ENCODE measurements around the gene ELK3. TPM values are rescaled to one million over a fixed set of nuclear protein-coding genes. Genes with fewer than 3 reads are reported as not detected.
A peak's percentile ranks its signal among the peaks of the same experiment; 100 is the strongest.

Gene ELK3
- total RNA-seq, 1 experiment from 2014 or later: 52.5 TPM

DNA sequence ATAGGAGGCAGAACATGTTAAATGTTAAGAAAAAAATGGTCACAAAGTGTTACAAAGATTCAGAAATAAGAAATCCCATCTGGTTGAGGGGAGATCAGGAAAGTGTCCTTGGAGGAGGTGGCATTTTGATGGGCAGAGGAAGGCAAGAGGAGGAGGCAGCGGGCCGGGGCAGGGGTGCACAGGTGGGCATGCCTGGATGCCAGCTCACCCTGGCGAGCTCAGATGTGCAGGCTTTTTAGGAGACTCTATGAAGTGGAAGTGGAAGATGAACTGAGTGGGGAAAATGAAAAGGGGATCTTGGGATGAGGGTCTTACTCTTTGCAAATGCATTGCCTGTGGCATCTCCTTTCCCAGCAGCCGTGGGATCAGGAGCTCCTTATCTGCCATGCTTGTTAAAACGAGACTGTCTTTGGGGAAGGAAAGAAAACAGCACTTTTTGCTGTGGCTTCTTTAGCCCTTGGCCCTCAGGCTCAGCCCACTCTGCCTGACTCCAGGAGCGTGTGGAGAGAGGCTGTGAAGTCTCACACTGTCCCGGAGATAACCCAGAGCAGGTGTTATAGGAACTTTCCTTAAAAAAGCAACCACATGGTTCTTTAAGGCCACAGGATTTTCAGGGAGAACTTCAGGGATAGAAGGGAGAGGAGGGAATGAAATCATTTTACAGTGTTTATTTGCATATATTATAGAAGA lies 62.6 kb downstream of the ELK3 start:
- no peak for DNase-seq (ENCODE audit: low read depth)

DNA sequence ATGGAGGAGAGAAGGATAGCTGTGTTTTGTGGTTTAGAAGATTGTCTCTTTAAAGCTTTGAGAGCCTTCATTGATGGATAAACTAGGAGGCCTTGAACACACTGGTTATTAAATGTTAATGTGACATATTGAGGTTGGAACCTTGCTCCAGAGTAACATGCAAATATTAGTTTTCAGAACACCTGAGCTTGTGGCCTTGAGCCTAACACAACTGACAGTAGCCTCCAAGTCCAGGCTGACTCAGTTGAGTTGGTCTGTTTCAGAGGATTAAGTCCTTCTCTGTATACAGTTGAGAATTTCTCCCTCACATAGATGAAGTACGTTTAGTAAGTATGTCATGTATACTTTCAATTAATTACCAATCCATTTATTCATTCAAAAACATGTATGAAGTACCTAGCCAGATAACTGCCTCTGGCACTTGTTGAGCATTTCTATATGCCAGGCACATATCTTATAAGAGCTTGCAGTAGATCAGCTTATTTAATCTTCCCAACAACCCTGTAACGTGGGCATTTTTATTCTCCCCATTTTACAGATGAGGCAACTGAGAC lies 63.5 kb downstream of the ELK3 start:
- DNase-seq (ENCODE audit: low read depth): no peak

DNA sequence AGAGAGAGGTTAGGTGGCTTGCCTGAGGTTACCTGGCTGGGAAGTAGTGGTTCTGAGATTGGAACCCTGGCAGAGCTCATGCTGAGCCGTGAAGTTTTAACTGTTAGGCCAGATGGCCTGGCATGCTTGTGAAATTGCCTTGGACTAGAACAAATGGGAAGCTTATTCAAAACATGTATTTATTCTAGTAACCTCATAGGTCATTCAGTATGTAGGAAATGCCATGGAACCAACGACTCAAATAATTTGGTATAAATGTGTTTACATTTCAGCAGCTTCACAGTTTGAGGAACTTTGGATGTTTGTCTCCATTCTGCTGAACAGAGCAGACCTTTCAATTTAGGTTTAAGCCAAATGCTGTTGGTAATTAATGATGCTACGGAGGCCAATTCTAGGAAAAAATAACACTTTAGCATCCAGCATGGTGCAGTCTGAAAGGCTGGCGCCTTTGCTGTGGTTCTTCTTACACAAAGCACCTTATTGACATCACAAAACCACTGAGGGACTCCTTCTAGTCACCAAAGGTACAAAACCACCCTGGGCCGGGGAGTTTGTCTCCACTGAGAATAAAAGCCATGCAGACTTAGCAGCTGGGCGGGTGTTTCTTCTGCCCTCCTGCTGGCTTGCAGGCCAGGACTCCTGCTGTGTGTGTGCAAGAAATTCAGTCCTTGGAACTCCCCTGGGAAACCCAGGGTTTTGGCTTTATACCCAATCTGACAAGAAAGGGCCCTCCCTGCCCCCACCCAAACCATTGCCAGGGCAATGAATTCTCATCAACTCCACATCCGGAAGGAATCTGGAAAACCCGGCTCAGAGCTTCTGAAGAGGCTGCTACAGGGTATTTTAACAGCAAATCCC lies 64.2 kb downstream of the ELK3 start:
- peak; percentile 29 for DNase-seq (ENCODE audit: low read depth)

DNA sequence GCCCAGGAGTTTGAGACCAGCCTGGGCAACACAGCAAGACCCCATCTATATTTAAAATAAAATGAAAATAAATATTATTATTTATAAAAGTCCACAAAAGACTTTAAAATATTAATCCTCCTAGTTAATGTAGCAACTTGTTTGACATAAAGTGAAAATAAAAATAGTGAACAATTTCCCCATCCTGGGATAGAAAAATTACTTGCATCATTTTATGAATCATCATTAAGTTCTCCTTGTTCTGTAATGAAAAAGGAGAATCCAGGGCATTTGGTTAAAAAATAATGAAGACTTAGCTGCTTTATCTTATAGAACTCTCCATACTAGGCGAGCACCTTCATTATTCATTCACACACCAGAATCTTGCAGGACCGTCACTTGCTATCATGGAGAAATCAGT lies 66.1 kb downstream of the ELK3 start:
- no peak for DNase-seq (ENCODE audit: low read depth)

DNA sequence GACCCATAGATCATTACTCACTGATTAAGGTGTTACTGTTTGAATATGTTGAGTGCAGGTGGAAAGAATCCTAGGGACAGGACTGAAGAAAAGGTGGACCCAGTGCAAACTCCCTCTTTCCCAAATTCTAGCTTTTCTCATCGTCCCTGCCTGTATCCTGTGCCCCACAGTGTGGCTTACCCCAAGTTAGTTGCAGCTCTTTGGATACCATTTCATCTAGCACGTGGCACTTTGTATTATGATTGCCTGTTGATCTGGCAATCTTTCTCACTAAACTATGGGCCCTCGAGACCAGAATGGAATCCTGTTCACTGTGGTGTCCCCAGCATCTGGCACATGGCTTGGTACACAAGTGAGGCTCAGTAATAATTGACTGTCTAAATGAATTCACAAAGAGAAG lies 66.5 kb downstream of the ELK3 start:
- DNase-seq (ENCODE audit: low read depth): no peak

DNA sequence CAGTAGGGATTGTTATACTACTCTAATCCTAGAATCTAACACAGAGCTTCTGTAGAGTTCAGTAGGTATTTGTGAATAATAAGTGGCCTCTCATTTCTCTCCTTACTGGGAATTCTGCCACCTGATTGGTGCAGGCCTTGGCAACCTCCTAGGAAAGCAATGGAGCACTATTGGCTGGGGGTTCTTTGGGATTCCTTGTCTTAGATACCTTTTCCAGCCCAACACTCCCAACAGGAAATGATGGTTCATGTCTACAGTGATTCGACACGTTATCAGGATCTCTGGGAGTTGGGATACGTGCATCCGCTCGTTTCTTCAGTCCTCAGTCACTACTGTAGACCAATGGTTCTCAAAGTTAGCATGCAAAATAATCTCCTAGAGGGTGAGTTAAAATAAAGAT lies 67.4 kb downstream of the ELK3 start:
- DNase-seq (ENCODE audit: low read depth): peak; percentile 50

DNA sequence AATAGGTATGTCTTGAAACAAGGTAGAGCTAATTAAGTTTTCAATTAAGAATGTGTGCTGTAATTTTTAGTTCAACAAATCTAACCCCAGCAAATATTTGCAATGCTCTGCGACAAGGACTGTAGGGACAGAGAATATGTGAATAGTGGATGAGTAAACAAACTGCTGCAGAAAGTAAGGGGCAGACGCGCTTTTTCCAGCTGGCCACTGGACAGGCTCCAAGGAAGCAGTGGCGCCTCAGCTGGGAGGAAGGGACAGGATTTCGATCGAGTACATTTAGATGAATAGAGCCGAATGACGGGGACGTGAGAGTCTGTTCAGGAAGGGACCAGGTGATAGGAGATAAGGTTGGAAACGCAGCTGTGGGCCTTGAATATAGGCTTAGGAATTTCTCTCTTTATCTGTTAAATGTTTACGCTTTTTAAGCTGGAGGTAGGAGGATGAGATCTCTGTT lies 69.3 kb downstream of the ELK3 start:
- no peak for DNase-seq (ENCODE audit: low read depth)

DNA sequence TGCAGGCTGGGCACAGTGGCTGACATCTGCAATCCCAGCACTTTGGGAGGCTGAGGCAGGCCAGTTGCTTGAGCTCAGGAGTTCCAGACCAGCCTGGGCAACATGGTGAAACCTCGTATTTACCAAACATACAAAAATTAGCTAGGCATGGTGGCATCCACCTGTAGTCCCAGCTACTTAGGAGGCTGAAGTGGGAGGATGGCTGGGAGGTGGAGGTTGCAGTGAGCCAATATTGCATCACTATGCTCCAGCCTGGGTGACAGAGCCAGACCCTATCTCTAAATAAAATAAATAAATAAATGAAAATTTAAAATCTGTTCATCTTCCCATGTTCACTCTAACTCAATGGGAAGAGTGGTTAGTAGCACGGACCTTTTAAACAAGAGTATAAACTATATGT lies 71.2 kb downstream of the ELK3 start:
- no peak for DNase-seq (ENCODE audit: low read depth)

DNA sequence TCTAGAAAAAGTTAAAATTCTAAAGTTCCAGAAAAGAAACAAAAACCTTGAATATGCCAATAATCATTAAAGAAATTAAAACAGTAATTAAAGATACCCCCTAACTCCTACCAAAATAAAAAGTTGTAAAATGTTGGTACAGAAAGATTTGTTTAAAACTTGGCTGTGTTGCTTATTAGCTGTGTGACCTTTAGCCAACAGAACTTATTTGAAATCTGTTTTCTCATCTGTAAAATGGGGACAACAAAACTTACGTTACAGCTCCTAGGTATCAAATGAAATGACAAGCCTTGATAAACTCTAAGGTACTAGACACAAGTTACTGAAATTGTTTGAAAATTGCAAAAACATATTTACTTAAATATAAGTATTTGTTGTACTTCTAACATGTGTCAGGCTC lies 71.7 kb downstream of the ELK3 start:
- DNase-seq (ENCODE audit: low read depth): no peak

DNA sequence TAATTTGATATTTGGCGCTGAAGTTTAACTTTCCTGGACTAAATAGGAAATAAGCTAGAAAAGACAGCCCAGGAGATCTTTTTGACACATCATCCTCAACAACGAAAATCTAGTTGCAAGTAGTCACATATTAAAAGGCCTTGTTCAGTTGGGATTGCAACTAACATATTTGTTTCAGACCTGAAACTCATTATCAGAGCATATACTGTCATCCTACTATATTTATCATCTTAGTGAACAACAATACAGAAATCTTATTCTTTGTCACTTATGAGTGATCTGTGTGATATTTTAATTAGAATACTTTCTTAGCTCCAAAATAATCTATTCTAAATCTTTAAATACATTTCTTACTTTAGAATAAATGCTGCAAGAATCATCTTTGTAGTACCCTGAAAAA lies 72.1 kb downstream of the ELK3 start:
- no peak for DNase-seq (ENCODE audit: low read depth)

DNA sequence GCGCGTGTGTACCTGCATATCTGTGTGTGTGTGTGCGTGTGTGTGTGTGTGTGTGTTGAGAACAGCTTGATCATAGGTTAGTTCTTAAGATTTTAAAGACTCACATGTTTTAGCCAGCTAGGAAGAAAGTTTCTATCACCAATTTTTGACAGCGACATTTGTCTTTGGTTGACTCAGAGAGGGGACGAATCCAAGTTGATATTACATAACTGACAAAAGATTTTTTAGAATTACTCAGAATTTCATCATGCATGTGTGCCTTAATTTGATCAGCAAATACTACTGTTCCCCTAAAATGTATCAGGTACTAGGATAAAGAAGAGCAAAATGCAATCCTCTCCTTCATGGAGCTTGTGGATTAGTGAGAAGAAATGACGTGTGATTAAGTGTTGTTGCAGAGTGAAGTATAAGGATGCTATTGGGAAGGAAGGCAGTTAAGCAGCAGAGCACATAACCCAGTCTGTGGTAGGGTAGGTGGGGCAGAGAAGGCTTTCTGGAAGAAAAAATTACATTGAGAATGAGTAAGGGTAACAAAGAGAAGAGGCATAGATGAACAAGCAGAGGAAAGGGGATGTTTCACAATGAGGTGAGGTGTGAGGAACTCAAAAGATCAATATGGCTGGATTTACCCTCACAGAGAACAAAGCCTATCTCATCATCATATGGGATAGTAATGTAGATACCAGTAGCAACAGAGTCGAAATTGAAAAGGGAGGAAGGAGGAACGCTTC lies 77.5 kb downstream of the ELK3 start:
- no peak for DNase-seq (ENCODE audit: low read depth)

DNA sequence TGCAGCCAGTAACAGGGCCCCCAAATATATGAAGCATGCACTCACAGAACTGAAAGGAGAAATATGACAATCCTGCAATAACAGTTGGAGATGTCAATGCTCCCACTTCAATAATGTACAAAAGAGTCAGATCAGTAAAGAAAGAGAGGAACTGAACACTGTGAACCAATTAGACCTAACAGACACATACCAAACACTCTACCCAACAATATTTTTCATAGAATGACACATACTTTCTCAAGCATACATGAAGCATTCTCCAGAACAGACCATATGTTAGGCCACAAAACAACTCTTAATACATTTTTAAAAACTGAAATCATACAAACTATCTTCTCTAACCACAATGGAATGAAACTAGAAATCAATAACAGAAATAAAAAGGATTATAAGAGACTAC lies 80.2 kb downstream of the ELK3 start:
- DNase-seq (ENCODE audit: low read depth): no peak

DNA sequence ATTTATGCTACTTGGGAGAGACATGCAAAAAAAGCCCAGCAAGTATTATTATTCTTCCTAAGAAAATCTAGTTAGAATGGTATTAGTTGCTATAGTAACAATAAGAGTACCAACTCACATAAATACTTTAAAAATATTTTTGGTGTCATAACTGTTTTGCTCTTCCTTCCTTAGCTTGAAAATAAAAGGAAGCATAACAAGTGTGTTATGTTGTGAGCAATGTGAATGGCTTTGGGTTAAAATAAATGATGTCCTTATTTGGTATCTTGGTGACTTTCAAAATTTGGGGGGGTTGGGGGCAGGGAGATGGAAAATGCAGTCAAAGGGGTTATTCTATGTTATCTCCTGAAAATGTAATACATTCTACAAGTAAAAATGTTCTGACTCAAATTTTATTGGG lies 91.0 kb downstream of the ELK3 start:
- no peak for DNase-seq (ENCODE audit: low read depth)

DNA sequence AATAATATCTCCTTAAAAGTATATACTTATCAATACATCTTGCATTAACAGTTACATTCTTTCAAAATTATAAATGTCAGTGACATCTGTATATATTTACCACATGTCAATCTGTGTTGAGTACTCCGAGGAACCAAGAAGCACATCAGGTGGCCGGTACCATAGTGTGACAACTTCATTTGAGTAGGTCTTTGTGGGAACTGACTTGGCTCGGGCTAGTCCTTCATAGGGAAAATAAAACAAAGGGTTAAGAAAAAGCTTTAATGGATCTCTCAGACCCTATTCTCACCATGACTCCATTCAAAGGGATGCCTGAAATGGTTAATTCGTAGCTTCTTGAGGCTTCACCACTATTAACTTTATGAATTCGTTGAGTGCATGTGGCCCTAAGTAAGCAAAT lies 94.9 kb downstream of the ELK3 start:
- DNase-seq (ENCODE audit: low read depth): no peak

DNA sequence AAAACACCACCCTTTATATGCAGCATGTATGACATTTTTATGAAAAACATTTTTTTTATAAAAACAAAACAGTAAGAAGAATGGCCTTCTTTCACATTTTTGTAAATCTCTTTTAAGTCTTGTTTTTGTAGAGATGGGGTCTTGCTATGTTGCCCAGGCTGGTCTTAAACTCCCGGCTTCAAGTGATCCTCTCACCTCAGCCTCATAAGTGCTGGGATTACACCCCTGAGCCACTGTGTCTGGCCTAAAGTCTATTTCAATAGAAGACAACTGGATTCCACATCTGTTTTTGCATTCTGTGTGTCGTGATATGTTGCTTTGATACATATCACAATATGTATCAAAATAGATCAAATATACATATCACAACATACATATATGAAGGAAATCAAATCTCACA lies 98.9 kb downstream of the ELK3 start:
- no peak for DNase-seq (ENCODE audit: low read depth)

DNA sequence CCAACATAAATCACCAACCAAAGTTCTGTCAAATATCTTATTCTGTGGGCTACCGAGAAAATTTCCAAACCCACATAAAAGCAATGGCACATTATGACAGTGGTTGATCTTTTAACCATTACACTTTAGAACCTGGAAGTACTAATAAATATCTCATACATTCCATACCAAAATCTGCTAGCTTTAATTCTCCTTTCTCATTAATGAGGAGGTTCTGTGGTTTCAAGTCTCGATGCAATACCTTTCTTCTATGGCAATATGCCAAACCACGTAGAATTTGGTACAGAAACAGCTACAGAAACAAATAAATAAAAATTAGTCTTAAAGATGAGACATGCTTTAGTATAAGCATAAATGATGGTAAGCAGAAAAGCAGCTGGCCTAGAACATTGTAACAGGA lies 100.7 kb downstream of the ELK3 start:
- no peak for DNase-seq (ENCODE audit: low read depth)

DNA sequence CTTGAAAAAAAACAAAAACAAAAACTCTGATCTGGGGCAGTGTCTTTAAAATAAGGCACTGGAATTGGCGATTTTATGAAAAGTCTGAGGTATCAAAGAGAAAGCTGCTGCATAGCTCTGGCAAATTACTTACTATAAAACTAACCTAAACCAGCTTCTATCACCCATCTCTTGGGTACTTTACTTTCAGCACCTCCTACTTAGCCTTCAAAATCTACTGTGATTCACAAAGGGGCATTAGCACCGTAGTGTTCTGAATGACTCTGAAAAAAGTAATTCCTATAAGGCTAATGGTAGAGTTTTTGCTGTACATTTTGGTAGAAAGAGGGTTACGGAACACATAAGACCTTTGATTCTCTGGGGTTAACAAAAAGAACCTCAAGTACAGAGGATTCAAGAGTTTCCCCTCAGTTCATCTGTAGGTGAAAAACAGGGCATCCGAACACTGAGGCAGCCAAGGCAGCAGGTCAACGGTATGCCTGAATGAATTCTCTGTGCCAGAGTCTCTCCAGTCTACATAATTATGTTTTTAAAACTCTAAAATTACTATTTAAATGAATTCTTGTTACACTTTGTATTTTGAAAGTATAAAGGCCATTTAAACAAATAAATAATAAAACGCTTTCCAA lies 101.5 kb downstream of the ELK3 start:
- no peak for DNase-seq (ENCODE audit: low read depth)

DNA sequence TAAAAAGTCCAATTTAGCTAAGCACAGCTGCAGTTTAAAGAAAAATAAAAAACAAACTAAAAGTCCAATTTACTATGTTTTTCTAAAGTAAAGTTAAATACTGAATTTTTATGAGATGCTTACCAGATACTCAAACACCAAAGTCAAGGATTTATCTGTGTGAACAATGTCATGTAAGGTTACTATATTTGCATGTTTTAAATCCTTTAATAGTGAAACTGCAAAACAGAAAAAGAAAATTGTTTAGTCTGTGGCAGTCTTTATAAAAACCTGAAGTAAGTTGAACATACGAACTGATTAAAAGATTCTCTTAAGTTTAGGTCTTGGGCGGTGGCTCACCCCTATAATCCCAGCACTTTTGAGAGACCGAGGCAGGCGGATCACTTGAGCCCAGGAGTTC lies 103.3 kb downstream of the ELK3 start:
- no peak for DNase-seq (ENCODE audit: low read depth)

DNA sequence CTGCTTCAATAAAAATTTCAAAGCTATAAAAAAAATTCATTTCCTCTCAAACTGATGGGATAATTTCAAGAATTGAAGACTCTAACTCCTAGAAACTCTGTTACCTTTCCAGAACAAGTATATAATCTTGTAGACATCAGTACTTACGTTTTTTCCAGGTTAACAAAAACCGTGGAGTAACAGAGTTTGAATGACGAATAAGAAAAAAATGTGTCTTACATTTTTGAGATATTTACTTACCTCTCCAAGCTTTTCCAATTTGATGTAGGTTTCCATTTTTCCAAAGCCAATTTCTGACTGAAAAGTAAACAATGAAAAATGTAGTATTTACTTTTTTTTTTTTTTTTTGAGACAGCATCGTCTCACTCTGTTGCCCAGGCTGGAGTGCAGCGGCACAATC lies 105.9 kb downstream of the ELK3 start:
- DNase-seq (ENCODE audit: low read depth): no peak

DNA sequence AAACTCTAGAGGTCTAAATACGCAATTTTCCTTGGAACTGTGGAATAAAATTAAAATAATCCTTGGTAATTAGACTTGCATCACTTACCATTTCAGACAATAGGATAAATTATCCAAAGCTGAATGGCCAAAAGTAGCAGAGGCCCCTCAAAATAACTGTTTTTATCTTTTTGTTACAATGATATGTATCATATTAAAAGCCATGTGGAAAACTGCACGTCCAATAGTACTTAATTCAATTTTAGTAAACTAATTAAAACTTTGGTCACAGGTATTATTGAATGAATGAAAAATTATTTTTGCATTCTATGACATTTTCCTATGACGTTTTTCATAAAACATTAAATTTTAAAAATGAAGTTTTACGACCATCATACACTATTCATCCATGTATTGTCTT lies 107.6 kb downstream of the ELK3 start:
- no peak for DNase-seq (ENCODE audit: low read depth)

DNA sequence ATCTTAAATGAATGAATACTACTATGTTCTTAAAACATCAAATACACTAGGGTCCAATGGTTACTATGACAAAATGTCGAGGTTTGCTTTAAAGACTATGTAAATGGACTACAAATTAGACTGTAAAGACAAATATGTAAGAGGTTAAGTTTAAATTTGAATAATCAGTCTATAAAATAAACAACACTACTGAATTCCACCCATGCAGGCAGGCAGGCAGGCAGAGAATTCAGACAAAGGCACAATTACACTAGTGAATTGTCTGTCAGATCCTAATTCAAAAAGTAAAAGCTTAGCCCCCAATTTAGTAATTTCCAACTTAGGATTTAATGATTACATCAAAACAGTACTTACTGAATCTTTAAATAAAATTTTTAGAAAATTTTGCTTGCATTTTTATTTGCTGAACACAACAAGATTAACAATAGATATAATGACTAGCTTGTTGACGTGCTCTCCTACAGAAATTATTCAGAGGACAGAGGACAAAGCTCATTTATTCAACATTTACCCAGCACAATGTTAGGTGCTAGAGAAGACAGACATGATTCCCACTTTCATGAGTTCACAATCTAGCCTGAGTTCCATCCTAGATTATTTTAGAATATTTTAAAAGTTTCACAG lies 108.6 kb downstream of the ELK3 start:
- no peak for DNase-seq (ENCODE audit: low read depth)

Data from HT1080 (cell line).